HG03196 (cell line): Measurements from ENCODE around the gene NMB.
"Not testable (repeated sequence)": the region's sequence is repeated elsewhere in the genome, so short reads cannot be mapped to it uniquely, and the experiment has no call there.

Experiments
- ATAC-seq: cut with Tn5 transposase; IDR thresholded peaks from one replicate; pipeline ENCODE4 v1.9.1; 2021; ENCODE audit not compliant: unreplicated experiment

NMB gene, protein sequence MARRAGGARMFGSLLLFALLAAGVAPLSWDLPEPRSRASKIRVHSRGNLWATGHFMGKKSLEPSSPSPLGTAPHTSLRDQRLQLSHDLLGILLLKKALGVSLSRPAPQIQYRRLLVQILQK

DNA sequence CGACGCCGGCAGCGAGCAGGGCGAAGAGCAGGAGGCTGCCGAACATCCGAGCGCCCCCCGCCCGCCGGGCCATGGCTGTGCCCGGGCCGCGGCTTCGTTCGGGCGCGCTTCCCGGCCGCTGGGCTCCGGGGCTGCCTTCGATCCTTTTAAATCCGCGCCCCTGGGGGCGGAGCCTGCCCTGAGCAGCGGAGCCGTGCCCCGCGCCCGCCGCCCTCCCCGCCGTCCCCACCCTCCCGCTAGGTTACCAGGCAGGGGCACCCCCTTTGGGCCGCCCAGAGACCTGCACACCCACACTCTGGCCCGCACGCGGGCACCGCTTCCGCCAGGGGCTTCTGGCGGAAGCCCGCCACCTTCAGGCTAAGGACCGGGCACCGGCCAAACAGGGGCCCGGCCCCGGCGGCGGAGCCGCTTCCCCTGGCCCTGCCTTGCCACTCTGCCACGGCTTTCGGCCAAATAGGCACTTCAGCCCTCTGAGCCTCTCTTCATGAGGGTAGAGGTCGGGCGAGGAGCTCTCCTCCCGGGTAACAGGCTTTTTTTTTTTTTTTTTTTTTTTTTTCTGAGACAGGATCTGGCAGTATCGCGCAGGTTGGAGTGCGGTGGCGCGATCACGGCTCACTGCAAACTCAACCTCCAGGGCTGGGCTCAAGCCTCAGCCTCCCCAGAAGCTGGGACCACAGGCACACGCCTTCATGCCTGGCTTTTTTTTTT is at the start of gene NMB:
Gene NMB (minus strand): TSS at position 120 of the 708 bp plus-strand sequence. CDS start 47 bp downstream, at position 73.
- ATAC-seq, result peak; percentile 75

DNA sequence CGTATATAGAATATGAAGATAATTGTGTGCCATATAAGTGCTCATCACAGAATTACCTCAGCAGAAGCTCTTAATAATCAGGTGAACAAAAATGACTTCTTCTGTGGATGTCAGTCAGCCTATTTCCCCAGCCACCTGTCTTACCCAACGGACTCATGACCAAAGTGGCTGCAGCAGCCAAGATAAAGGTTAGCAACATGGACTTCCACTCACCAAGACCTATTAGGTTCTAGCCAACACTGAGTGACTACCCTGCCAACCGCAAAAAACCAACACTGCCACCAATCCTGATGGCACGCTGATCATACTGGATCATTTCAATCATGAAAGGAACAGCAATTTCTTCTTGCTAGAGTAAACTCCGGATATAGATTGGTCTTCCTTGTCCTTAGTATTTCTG is 45.8 kb upstream of the NMB start:
- no peak for ATAC-seq

DNA sequence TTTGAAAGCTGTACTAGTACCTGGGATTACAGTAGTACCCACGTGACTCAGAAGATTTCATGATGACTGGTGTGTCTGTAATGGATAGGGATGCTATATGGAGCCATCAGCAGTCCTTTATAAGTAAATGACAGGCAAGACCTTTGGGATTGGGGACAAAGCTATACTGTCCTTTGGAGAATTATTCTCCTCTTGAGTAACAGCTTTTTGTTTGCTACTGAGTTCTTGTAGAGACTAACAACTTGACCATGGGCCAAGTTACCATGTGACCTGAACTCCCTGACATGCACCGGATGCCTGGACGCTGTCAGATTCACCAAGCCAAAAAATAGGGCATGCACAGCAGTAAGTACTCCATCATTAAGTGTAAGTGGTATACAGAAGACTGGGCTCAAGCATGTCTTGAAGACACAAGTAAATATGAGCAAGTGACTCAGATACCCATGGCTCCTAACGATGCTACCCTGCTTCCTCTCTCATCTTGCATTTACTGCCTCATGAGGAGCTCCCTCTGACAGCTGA is 45.0 kb upstream of the NMB start:
- no peak for ATAC-seq

DNA sequence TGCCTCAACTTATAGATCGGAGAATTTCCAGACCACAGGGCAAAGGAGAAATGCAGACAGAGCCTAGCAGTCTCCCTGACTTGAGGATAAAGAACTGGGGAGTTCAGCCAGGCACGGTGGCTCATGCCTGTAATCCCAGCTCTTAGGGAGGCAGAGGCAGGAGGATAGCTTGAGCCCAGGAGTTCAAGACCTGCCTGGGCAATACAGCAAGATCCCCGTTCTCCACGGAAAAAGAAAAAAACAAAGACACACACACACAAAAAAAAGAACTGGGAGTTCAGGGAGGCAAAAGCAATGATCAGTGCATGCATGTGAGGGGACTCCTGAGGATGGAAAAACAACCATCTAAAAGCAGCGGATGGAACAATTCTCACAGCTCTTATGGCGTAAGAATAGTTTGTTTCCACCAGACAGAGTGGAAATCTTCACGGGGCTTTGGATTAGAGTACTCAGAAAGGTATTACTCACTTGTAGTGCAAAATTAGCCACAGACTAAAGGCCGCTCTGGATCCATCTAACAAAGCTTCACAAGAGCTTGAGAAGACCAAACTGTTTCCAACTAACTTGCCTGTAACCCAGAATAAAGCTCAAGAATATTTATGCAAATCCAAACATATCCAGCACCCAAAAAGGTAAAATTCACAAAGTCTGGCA is 41.7 kb upstream of the NMB start:
- ATAC-seq, result no peak

DNA sequence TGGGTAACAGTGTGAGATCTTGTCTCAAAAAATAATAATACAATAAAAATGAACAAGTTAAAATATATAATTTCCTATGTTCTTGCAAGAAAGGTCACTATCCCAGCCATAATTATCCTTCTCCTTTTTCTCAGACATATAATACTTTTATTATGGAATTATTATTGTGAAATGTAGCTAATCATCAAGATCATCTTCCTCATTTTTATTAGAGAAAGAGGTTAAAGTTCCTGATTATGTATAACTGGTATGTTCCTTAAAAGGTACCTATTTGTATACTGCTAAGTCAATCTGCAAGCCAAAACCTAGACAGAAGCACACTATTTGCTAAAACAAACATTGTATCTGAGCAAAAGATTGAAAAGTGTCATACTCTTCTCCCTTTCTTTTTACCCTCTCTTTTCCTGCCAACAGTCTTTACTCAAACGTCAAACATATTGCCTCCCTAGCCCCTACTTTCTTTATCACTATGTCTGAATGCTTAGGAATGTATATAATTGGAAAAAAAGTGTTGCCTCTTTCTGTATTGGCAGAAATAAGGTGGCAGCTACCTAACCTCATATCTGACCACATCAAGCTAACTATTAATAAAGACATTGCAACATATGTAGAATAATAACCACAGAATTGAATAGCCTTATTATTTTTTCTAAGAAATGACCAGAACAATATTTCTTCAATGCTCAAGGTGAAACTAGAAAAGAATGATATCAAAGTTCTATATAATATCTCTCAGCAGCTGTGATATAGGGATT is 39.4 kb upstream of the NMB start:
- no peak for ATAC-seq

DNA sequence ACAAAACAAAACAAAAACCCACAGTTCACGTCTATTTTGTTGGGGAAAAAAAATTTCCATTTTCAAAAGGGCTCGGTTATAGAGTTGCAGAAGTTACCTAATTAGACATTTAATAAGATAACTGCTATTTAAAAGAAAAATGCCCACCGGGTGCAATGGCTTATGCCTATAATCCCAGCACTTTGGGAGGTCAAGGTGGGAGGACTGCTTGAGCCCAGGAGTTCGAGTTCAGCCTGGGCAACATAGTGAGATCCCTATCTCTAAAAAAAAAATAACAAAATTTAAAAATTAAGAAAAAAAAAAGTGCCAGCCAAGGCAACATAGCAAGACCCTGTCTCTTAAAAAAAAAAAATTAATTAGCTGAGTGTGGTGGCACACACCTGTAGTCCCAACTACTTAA is 38.8 kb upstream of the NMB start:
- ATAC-seq, result no peak

DNA sequence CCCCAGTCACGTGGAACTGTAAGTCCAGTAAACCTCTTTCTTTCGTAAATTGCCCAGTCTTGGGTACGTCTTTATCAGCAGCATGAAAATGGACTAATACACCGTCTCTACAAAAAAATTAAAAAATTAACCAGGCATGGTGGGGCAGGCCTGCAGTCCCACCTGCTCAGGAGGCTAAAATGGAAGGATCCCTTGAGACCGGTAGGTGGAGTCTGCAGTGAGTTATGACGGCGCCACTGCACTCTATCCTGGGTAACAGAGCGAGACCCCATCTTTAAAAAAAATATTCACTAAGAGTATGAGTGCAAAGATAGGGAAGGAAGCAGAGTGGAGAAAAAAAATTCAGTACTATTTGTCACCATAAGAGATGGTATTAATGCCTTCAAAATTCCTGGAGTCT is 32.3 kb upstream of the NMB start:
- ATAC-seq, result no peak

DNA sequence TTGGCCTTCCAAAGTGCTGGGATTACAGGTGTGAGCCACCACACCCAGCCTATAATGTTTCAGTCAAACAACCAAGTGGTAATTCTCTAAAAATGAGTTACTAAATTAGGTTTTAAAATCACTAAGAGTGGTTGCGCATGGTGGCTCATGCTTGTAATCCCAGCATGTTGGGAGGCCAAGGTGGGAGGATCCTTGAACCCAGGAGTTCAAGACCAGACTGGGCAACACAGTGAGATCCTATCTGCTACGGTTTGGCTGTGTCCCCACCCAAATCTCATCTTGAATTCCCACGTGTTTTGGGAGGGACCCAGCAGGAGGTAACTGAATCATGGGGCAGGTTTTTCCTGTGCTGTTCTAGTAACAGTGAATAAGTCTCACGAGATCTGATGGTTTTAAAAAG is 31.9 kb upstream of the NMB start:
- ATAC-seq, result no peak

DNA sequence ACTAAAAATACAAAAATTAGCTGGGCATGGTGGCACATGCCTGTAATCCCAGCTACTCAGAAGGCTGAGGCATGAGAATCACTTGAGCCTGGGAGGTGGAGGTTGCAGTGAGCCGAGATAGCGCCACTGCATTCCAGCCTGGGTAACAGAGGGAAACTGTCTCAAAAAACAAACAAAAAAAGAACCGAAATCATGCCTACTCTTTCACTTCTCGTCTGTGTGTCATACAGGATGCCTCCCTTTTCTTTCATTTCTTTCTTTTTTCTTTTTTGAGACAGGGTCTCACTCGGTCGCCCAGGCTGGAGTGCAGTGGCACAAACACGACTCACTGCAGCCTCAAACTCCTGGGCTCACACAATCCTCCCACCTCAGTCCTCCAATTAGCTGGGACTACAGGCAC is 28.4 kb upstream of the NMB start:
- not testable (repeated sequence) for ATAC-seq

DNA sequence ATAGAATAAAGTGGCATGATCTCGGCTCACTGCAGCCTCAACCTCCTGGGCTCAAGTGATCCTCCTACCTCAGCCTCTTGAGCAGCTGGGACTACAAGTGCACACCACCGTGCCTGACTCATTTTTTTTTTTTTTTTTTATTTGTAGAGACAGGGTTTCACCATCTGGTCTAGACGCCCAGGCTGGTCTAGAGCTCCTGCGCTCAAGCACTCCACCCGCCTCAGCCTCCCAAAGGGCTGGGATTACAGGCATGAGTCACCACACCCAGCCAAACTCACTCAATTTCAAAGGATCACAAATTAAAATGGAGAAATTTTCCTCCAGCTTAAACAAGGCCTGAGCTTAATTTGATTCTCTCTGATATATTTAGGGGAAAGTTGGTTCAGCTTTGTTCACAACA is 27.3 kb upstream of the NMB start:
- ATAC-seq, result no peak

DNA sequence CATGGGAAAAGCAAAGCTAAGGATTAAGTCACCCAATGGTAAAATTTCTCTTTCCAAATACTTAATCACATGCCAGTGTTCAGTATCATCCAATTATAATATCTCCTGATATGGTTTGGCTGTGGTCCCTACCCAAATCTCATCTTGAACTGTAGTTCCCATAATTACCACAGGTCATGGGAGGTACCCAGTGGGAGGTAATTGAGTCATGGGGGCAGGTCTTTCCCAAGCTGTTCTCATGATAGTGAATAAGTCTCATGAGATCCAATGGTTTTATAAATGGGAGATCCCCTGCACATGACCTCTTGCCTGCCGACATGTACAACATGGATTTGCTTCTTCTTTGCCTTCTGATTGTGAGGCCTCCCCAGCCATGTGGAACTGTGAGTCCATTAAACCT is 26.1 kb upstream of the NMB start:
- ATAC-seq, result no peak

DNA sequence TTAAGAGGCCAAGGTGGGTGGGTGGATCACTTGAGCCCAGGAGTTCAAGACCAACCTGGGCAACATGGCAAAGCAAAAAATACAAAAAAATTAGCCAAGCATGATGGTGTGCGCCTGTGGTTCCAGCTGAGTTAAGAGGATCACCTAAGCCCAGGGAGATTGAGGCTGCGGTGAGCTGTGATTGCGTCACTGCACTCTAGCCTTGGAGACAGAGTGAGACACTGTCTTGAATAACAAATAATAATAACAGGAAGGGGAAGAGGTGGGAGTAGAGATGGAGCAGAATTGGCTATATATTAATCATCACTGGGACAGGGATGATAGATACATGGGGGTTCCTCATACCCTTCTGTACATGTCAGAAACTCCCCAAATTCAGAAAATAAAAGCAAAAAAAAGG is 23.8 kb upstream of the NMB start:
- no peak for ATAC-seq

DNA sequence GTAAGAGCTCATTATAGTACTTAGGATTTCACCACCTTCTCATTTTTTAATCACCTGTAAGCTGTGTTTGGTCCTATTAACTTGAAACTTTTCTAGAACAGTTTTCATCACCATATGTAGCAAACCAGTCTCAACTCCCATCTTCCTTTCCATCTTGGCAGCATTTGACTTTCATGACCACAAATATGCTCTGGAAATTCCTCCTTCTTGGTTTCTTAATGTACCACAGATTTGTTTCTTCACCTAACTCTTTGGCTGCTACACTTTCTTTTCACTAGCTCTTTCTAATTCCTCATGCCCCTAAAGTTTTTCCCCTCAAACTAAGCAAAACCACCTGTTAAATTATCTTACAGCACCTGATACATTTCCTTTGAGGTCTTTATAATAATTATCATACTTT is 13.2 kb upstream of the NMB start:
- no peak for ATAC-seq

DNA sequence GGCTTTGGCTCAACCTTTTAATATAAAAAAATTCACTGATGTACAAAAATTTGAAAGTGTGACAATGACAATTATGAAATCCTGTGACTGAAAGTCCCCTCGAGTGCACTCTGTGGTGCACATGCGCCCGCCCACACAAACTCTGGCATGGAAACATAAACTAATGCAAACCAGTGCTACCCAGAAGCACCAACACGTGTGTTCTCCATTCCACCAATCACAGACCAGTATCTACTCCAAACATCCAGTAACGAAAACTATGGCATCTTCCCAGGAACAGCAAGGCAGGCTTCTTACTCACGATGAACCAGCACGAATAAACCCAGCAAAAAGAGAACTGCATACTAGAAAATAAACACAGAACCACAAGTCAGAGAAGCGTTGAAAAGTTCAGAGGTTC is 11.7 kb upstream of the NMB start:
- ATAC-seq, result no peak

DNA sequence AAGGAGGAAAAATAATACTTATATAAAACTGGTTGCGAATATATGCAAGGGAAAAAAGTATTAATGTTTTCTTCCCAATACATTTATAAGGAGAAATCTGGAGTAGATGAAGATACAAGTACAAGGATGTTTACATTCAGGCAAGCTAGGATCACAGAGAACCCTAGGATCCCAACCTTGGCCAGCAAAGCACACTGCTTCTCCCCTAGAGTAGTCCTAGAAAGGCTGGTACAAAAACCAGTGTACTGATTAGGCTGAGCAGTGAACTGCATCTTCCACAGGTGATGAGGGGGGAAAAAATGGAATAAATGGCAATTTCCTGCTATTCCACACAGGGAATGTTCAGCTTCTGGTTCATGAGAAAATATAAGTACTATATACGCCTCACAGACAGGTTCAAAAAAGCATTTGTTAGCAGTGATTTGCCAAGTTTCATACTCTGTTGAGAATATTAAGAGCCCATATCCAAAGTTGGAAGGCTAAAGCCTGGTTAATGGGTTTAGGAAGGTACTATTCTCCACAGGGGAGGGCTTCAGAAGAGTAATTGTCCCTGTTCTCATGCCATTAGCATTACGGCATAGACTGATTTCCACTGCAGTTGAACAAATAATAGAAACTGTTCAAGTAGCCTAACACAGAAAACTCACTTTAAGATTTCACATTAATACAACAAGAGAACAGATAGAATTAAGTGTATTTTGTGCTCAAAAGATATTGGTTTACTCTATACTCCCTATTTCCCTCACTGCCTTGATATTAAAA is 10.4 kb upstream of the NMB start:
- no peak for ATAC-seq

DNA sequence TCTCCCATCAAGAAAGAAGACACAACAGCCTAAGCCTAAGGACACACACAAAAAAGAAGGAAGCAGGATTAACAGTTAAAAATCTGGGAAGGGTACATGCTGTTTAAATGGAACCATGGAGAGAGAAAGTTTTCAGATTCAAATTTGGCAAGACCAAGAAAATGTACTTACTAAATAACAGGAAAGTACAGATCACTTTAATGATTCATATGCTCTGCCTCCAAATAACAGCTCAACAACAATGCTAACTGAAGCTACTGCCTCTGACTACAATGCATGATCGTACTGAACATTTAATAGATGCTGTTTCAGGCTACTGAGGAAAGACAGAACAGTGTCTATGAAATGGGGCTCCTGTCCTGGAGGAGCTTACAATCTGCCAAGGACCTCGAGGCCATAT is 8.4 kb upstream of the NMB start:
- no peak for ATAC-seq

DNA sequence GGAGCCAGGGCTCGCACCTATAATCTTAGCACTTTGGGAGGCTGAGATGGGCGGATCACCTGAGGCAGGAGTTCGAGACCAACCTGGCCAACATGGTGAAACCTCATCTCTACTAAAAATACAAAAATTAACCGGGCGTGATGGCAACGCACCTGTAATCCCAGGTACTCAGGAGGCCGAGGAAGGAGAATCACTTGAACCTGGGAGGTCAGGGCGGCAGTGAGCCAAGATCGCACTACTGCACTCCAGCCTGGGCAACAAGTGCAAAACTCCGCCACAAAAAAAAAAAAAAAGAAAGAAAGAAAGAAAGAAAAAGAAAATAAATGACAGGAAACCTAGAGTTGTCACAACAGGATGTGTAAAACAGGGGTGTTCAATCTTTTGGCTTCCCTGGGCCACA is 3.0 kb upstream of the NMB start:
- no peak for ATAC-seq

DNA sequence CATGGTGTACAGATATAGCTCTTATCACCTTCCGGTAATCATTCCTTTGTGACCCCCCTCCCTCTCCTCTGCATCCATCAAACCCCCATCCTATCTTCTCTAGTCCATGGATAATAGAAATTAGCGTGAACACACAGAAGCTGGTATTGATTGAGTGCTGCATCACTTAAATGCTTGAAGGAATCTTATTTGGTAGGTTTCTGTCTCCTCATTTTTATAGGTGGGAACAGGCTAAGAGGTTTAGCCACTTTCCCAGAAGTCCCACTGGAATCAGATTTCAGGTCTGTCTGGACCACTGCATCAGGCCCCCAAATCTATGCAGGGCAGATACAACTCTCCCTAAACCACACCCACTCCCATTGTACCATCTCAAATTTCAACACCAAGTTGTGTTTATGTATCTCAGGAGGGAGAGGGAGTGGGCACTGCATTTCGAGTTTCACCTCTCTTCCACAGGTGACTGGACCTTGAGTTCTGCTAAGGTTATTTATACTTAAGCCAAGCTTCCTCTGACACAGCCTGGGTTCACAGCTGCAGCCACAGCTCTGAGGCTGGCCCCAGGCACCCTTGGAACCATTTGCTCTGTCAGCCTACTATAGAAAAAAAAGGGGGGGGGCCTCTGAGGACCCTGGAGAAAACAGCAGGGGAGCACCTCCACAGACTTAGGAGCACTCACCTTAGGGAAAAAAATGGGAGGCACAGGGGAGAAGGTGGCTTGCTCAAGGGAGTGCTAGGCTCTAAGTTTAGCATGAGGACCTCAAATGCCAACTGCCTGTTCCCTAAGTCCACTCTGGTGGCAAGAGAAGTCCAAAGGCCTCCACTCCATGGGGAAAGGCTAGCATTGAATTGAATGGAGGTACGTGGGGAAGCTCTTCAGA is 2.1 kb upstream of the NMB start:
- no peak for ATAC-seq

DNA sequence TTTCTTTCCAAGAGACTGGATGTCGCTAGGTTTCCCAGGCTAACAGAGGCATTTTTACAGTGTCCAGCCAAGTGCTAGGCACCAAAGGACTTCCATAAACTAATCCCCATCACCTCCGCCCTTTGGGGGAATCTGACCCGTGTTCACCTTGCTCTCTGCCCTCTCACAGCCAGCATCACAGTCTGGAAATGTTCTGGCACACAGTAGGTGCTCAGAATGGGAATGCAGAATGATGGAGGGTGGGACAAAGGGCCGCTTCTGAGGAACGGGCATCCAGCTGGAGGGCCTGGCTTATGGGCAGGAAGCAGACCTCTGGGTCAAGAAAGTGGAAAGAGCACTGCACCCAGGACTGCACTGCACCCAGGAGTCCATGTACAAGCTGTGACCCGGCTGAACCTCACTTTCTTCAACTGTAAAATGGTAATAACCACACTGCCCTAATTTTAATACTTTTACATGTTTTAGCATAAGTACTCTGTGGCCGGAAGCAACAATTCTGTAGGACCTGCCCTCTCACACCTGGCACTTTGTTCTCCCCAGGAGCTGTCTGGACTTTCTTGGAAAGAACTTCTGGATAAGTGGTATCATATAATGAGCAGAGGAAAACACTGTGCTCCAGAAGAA is 901 bp upstream of the NMB start:
- ATAC-seq, result no peak

DNA sequence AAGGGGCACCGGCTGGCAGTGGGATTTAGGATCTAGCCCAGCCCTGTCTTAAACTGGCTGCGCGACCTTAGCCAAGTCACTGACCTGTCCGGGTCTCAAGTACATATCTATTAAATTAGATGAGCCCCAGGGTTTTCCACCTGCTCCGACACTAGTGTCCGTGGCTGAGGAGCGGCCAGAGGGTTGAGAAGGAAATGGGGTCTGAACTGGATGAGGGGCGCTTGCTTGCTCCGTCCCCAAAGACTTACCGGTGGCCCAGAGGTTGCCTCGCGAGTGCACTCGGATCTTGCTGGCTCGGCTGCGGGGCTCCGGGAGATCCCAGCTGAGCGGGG is 285 bp downstream of the NMB start:
- no peak for ATAC-seq
